RPMI8226 (cell line): ENCODE data around the gene RPL39.
"Not testable (repeated sequence)": the region's sequence is repeated elsewhere in the genome, so short reads cannot be mapped to it uniquely, and the experiment has no call there.

Experiments used
- DNase-seq: peaks from one replicate; pipeline ENCODE4 v3.0.0-alpha.2; 2015

Gene RPL39

DNA sequence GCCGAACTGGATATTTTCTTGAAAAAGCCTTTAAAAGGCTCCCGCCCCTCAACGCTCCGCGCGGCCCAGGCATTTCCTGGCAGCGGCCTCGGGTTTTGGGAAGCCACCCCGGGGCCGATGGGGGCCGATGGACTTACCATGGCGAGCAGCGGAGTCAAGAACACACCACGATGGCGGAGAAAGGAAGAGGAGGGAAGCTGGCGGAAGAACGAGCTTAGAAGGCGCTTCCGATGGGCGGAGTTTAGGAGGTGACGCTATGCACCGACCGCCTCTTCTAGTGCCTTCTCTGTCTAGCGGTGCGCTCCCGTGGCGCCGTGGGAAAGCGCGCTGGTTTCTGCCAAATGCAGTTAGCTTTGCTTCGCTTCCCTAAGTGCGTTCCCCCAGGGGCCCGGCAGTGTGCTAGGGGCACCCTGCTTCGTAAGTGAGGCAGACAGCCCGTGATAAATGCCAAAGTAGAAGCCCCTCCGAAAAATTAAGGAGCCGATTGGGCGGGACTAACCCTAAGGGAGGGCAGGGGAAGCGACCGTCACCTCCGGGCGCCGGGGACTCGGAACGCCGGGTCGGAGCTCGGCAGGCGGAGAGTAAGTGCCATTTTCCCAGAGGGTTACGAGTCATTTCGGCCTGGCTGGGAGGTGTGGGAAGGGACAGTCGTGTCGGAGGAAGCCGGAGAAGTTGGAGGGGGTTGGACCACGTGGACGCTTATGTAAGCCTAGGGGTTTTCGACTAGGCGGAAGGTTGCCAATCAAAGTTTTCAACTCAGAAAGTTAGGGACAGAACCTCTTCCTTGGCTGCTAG is at the start of gene RPL39:
Gene RPL39, minus strand, starts transcription at position 194 of the 795 bp plus-strand sequence. Its CDS starts 54 bp downstream, at position 140.
- DNase-seq: peak; percentile 92

DNA sequence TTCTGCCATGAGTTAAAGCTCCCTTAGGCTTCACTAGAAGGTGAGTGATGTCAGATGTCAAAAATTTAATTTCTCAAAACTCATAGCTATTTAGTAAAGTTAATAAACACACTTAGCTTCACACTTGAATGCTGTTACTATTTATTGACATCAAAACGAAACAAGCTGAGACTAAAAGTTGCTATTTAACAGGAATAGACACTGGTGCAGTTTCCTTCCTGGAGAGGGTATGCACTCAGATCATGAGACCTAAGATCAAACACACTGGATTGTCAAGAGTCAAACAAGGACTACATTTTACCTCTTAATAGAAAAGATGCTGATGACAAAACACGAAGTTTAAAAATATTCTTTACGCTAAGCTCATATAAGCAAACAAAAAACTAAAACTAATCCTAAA is 42.5 kb upstream of the RPL39 start:
- DNase-seq: no peak

DNA sequence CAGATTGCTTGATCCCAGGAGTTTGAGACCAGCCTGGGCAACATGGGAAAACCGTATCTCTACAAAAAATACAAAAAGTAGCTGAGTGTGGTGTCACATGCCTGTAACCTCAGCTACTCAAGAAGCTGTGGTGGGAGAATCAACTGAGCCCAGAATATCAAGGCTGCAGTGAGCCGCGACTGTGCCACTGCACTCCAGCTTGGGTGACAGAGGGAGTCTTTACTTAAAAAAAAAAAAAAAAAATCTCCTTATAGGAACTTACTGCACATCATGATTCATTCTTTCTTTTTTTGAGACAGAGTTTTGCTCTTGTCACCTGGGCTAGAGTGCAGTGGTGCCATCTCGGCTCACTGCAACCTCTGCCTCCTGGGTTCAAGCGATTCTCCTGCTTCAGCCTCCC is 37.0 kb upstream of the RPL39 start:
- DNase-seq: no peak

GRCh38 chrX:119826399-119826959 is 35.0 kb upstream of the RPL39 start:
- DNase-seq: no peak

- not testable (repeated sequence) for DNase-seq
These were observed 32.8 kb upstream of the RPL39 start for GRCh38 chrX:119824221-119824620.

GRCh38 chrX:119821703-119822102 is 30.3 kb upstream of the RPL39 start:
- DNase-seq: not testable (repeated sequence)

DNA sequence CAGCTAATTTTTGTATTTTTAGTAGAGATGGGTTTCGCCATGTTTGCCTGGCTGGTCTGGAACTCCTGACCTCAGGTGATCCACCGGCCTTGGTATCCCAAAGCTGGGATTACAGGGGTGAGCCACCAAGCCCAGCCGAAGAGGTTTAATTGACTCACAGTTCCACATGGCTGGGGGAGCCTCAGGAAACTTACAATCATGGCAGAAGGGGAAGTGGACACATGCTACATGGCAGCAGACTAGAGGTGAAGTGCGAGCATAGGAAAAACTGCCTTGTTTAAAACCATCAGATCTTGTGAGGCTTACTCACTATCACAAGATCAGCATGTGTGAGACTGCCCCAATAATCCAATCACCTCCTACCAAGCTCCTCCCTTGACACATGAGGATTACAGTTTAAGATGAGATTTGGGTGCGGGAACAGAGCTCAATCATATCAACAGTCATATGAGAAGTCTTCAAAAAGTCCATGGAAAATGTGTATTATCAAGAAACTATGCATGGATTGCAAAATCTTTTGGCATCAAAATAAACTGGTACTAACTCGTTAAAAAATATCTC is 25.8 kb upstream of the RPL39 start:
- DNase-seq: no peak

- DNase-seq: no peak
These were observed 24.9 kb upstream of the RPL39 start for GRCh38 chrX:119816300-119816699.

DNA sequence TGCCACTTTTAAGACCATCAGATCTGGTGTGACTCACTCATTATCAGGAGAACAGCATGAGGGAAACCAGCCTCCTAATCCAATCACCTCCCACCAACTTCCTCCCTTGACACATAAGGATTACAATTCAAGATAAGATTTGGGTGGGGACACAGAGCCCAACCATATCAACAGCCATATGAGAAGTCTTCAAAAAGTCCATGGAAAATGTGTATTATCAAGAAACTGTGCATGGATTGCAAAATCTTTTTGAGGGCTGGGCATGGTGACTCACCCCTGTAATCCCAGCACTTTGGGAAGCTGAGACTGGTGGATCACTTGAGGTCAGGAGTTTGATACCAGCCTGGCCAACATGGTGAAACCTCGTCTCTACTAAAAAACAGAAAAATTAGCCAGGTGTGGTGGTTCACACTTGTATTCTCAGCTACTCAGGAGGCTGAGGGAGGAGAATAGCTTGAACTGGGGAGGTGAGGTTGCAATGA is 17.8 kb upstream of the RPL39 start:
- no peak for DNase-seq

DNA sequence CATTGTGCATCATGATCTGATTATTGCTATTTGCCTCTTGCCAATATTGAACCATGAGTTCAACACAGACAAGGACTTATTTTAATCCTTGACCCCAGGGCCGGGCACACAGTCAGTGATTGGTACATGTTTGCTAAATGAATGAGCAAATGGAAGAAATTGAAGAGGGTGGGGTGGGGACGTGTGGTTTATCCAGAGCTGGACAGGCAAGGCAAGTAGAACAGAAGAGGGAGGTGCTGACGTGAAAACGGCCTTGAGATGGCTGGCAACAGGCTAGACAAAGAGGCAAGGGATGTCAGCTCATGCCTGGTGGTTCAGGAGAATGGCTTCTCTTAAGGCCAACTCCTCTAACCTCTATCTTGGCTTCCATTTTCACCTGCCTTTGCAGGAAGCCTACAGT is 17.0 kb upstream of the RPL39 start:
- DNase-seq: not testable (repeated sequence)

DNA sequence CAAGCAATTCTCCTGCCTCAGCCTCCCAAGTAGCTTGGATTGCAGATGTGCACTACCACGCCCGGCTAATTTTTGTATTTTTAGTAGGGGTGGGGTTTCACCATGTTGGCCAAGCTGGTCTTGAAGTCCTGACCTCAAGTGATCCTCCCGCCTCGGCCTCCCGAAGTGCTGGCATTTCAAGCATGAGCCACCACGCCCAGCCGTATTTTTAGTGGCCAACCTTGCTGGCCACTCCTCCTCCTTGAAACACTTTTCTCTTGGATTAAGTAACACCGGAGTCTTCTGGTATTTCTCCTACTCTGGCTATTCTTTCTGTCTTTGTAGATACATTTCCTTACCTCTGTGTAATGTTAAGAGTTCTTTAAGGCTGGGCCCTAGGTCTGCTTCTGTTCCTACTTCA is 11.1 kb upstream of the RPL39 start:
- no peak for DNase-seq

DNA sequence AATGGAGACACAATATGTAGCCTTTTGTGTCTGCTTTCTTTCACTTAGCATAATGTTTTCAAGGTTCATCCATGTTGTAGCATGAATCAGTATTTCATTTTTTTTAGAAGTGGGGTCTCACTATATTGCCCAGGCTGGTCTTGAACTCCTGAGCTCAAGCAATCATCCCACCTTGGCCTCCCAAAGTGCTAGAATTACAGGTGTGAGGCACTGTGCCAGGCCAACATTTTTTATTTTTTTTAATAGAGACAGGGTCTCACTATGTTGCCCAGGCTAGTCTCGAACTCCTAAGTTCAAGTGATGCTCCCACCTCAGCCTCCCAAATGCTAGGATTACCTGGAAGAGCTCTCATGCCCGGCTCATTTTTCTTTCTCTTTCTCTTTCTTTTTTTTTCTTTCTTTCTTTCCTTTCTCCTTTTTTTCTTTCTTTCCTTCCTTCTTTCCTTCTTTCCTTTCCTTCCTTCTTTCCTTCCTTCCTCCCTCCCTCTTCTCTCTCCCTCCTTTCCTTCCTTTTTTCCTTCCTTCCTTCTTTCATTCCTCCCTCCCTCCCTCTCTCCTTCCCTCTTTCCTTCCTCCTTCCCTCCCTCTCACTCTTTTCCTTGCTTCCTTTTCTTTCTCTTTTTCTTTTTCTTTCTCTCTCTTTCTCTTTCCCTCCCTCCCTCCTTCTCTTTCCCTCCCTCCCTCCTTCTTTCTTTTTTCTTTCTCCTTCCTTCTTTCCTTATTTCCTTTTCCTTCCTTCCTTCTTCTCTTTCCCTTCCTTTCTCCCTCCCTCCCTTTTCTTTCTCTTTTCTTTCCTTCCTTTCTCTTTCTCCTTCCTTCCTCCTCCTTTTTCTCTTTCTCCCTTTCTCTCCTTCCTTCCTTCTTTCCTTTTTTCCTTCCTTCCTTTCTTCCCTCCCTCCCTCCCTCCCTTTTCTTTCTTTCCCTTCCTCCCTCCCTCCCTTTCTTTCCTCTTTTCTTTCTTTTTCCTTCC is 10.1 kb upstream of the RPL39 start:
- DNase-seq: no peak

DNA sequence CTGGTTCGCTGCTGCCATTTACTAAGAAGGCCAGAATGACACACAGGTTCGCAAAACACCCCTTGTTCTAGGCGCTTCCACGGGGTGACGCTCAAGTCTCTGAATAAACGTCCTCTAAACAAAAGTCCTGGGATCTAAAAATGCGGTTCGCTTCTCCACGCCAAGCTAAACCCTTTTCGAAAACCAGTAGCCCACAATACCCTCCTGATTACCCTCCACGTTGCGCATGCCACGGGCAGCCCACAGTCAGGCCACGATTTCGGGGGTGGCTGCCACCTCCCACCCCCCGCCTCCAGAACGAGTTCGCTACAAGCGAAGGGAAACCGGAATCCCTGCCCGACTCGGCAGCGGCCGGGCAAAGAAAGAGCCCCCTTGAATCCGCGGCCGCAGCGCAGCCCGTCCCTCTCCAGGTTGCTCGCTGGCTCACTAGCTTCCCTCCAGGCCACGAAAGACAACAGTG is 423 bp downstream of the RPL39 start:
- DNase-seq: peak; percentile 59

DNA sequence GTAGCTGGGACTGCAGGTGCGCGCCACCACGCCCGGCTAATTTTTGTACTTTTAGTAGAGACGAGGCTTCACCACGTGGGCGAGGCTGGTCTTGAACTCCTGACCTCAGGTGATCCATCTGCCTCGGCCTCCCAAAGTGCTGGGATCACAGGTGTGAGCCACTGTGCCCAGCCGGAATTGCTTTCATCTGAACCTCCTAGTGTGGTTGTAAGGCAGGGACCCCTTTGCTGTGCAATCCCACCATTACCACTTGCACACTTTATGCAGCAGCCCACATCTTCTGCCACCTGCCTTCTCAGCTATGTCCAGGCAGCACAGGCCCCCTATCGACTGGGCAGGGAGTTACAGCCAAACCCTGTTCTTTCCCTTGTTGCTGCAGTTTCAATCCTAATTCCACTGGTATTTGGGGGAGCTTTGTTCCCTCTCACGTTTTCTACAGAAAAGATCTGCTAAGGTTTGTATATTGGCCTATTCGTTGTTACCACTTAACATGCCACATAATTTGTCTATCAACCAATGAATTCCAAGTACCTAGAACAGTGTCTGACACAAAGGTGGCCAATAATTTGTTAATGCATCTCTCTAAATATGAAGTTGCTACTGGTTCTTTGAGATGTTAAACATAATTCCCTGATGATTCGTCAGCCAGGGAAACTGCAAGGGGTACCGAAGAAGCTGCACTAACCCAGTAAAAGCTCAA is 6.5 kb downstream of the RPL39 start:
- peak; percentile 47 for DNase-seq

- DNase-seq: no peak
These were observed 8.4 kb downstream of the RPL39 start for GRCh38 chrX:119783026-119783425.

DNA sequence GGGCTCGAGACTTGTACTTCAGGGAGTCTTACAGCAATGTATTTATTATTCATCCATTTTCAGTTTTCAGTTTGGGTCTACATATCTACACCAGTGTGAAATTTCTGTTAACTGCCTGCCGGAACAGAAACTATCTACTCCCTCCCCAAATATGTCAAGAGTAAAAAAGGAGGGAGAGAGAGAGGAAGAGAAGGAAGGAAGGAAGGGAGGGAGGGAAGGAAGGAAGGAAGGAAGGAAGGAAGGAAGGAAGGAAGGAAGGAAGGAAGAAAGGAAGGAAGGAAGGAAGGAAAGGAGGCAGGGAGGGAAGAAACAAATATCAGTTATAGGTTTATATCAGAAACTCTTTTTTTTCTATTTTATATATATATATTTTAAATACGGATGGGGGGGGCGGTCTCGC is 12.6 kb downstream of the RPL39 start:
- no peak for DNase-seq

GRCh38 chrX:119775517-119776238 is 15.8 kb downstream of the RPL39 start:
- DNase-seq: no peak

DNA sequence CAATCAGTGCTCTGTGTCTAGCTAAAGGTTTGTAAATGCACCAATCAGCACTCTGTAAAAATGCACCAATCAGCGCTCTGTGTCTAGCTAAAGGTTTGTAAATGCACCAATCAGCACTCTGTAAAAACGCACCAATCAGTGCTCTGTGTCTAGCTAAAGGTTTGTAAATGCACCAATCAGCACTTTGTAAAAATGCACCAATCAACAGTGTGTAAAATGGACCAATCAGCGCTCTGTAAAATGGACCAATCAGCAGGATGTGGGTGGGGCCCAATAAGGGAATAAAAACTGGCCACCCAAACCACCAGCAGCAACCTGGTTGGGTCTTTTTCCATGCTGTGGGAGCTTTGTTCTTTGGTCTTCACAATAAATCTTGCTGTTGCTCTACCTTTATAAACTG is 22.0 kb downstream of the RPL39 start:
- not testable (repeated sequence) for DNase-seq

GRCh38 chrX:119768436-119768835 is 23.0 kb downstream of the RPL39 start:
- not testable (repeated sequence) for DNase-seq

GRCh38 chrX:119763836-119764387 is 27.5 kb downstream of the RPL39 start:
- DNase-seq: no peak

DNA sequence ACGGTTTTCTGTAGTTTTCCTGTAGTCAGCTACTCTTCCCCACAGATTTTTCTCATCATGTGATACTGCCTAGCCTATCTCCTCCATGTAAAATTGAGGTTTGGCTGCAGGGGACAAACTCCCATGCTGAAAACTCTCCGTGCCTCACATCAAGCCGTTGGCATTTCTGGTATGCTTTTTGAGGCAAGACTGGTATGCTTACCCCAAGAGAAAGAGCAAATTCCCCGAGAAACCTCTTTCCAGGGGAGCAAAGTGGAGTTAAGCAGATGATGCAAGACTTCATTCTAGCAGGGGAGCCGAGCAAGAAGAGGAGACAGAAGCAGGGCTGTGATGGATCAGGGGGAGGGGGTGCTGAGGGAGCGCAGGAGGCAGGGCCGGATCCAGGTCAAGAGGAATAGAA is 28.2 kb downstream of the RPL39 start:
- DNase-seq: peak; percentile 46
